Caco-2 (cell line): ENCODE data around the gene BCAM. TPM values are rescaled to one million over a fixed set of nuclear protein-coding genes. Genes with fewer than 3 reads are reported as not detected.

ENCODE experiments used
- BruUV-seq: library from RNA; stranded (reverse); fragments of 400-500 nt; replicated peaks from 2 replicates; lab custom pipeline; 2021; lab: Mats Ljungman, UMichigan
- CTCF ChIA-PET: fragments of 300-600 bp; sonication (Branson Sonifier 250); formaldehyde crosslinking; loops from one replicate; lab custom pipeline; 2022; ENCODE audit warnings: antibody characterized with exemption; lab: Charles Lee
- POLR2A ChIA-PET: fragments of 300-600 bp; sonication (Branson Sonifier 250); formaldehyde crosslinking; loops from one replicate; lab custom pipeline; 2022; ENCODE audit warnings: antibody characterized with exemption; lab: Charles Lee
- DNase-seq, 2 experiments: peaks; one replicate each; pipeline versions ENCODE4 v3.0.0 to v3.0.0-alpha.2; 2020 to 2022
- H3K27me3 ChIP-seq: replicated peaks from 2 replicates; pipeline ENCODE4 v1.6.0; 2011; ENCODE audit warnings: low read length; ENCODE audit not compliant: control insufficient read depth, insufficient read depth
- H3K36me3 ChIP-seq: 2 replicates; pipeline ENCODE4 v1.5.1; 2011; ENCODE audit warnings: low read length; ENCODE audit not compliant: control insufficient read depth, insufficient read depth
- H3K4me1 ChIP-seq: fragments of 250-450 bp; sonication (Bioruptor Pico); 2 replicates; pipeline ENCODE4 v1.5.1; 2020; ENCODE audit warnings: mild to moderate bottlenecking
- H3K4me3 ChIP-seq: 2 replicates; pipeline ENCODE4 v1.5.1; 2011; ENCODE audit warnings: low read depth, mild to moderate bottlenecking, control low read depth, low read length
- H3K9me3 ChIP-seq: fragments of 250-450 bp; sonication (Bioruptor Pico); 2 replicates; pipeline ENCODE4 v1.5.1; 2020; ENCODE audit warnings: mild to moderate bottlenecking, moderate library complexity
- H3K27ac Mint-ChIP-seq: one replicate; pipeline ENCODE4 v1.8.0; 2022; ENCODE audit warnings: mixed read lengths; ENCODE audit not compliant: unreplicated experiment
- H3K27me3 Mint-ChIP-seq: one replicate; pipeline ENCODE4 v1.8.0; 2022; ENCODE audit warnings: mixed read lengths; ENCODE audit not compliant: insufficient read depth, unreplicated experiment
- H3K36me3 Mint-ChIP-seq: one replicate; pipeline ENCODE4 v1.8.0; 2022; ENCODE audit warnings: mild to moderate bottlenecking, mixed read lengths; ENCODE audit not compliant: insufficient read depth, unreplicated experiment
- H3K4me1 Mint-ChIP-seq: one replicate; pipeline ENCODE4 v1.8.0; 2022; ENCODE audit warnings: low read depth, mixed read lengths; ENCODE audit not compliant: unreplicated experiment
- H3K4me3 Mint-ChIP-seq: one replicate; pipeline ENCODE4 v1.8.0; 2022; ENCODE audit warnings: mild to moderate bottlenecking, moderate library complexity, mixed read lengths; ENCODE audit not compliant: unreplicated experiment
- H3K9me3 Mint-ChIP-seq: one replicate; pipeline ENCODE4 v1.8.0; 2022; ENCODE audit warnings: mixed read lengths; ENCODE audit not compliant: unreplicated experiment
- intact Hi-C: fragments of 100-400 bp; cut with micrococcal nuclease; formaldehyde crosslinking; loops from one replicate; pipeline ENCODE4 v1.10.0; 2022; ENCODE audit not compliant: unreplicated experiment
- total RNA-seq: library from RNA; stranded (reverse); gene quantifications from 2 replicates; pipeline ENCODE4 v1.2.3, GENCODE V29; 2022
- TF ChIP-seq, protein P1 (sequence below), 2 experiments: fragments of 200-600 bp in 1 of 2; IDR thresholded peaks; 1 replicate in 1 of 2; 2 replicates in 1 of 2; pipeline versions ENCODE4 v1.5.1 to v1.8.0; 2011 to 2022; ENCODE audit warnings: antibody characterized with exemption in 1 of 2, control low read depth in 1 of 2, inconsistent platforms in 1 of 2, low read depth in 1 of 2, low read length in 1 of 2, mild to moderate bottlenecking in 1 of 2, moderate library complexity in 1 of 2; ENCODE audit not compliant: insufficient read depth in 1 of 2, severe bottlenecking in 1 of 2, unreplicated experiment in 1 of 2

Gene BCAM
- total RNA-seq, 1 experiment from 2014 or later = 244 TPM

DNA sequence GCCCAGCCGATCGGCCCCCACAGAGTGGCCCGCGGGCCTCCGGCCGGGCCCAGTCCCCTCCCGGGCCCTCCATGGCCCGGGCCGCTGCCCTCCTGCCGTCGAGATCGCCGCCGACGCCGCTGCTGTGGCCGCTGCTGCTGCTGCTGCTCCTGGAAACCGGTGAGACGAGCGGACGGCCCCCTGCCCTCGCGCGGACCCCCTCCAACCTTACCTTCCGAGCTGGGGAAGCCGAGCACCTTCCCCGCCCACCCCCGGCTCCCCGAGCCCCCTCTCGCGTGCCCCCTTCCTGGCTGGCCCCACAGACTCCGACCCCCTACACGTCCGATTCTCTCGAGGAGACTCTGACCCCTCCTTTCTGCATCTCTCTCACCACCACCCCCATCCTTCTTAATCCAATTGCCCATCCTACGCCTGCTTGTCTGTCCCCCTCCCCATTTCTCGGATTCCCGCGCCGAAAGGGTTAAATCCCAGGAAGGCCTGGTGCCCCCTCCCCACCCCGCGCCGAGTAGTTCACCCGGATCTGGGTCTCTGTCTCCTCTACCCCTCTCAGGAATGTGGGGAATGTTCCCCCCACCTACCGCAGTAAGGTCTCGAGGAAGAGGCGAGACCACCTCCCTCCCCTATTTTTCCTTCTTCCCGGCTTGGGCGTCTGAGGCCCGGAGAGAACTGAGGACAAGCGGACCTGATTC, 37.7 kb downstream of the BCAM start:
- TF ChIP-seq, protein P1, sequence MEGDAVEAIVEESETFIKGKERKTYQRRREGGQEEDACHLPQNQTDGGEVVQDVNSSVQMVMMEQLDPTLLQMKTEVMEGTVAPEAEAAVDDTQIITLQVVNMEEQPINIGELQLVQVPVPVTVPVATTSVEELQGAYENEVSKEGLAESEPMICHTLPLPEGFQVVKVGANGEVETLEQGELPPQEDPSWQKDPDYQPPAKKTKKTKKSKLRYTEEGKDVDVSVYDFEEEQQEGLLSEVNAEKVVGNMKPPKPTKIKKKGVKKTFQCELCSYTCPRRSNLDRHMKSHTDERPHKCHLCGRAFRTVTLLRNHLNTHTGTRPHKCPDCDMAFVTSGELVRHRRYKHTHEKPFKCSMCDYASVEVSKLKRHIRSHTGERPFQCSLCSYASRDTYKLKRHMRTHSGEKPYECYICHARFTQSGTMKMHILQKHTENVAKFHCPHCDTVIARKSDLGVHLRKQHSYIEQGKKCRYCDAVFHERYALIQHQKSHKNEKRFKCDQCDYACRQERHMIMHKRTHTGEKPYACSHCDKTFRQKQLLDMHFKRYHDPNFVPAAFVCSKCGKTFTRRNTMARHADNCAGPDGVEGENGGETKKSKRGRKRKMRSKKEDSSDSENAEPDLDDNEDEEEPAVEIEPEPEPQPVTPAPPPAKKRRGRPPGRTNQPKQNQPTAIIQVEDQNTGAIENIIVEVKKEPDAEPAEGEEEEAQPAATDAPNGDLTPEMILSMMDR (IDR thresholded peaks at IDR 0.05; ENCODE audit: insufficient read depth in 1 of 2, low read depth in 1 of 2, low read length in 1 of 2, severe bottlenecking in 1 of 2, unreplicated experiment in 1 of 2) = no peak
- H3K9me3 Mint-ChIP-seq = no peaks in the 10 kb centered on the region
- no peaks in the 10 kb centered on the region for H3K27me3 Mint-ChIP-seq
- peak; percentile 76 to 85 for DNase-seq
- peaks cover 40% of the 10 kb centered on the region for H3K4me1 Mint-ChIP-seq
- Histone ChIP-seq H3K9me3 (no peaks in the 10 kb centered on the region), H3K4me1 (peaks cover 35% of the 10 kb centered on the region), H3K36me3 (peaks cover 4% of the 10 kb centered on the region; the same call in 1 of the 2 replicates), H3K27me3 (no peaks in the 10 kb centered on the region), H3K4me3 (peak overlapping the region; percentile 72)
- intact Hi-C loops = loop anchor here (1.0 to 10.0 kb wide), 3 partner anchors 44 to 152 kb away; partner anchors contain the start of gene CEACAM16
- BruUV-seq = no TSS peak
- peak overlapping the region; percentile 98 for H3K27ac Mint-ChIP-seq
- ChIA-PET POLR2A (interaction anchor here (0.6 to 1.9 kb wide), 11 partner anchors 10 to 246 kb away, joined by 3 to 30 read pairs (median 8); partner anchors contain the start of genes BCAM, CBLC and TOMM40), CTCF (interaction anchor here (0.6 to 1.4 kb wide), 11 partner anchors 38 to 863 kb away, joined by 3 to 53 read pairs (median 6); partner anchors contain the start of genes BCAM, CBLC and TOMM40)
- H3K4me3 Mint-ChIP-seq = peak overlapping the region; percentile 76
- H3K36me3 Mint-ChIP-seq = peaks cover 50% of the 10 kb centered on the region

- Histone ChIP-seq H3K4me1 (peaks cover 35% of the 10 kb centered on the region), H3K36me3 (peaks cover 4% of the 10 kb centered on the region; the same call in 1 of the 2 replicates), H3K4me3 (peak overlapping the region; percentile 72), H3K27me3 (no peaks in the 10 kb centered on the region), H3K9me3 (no peaks in the 10 kb centered on the region)
- H3K27ac Mint-ChIP-seq = peak overlapping the region; percentile 98
- CTCF ChIA-PET = interaction anchor here (0.6 kb wide), 1 partner anchor 863 kb away, joined by 6 read pairs; no protein-coding TSS in a partner anchor
- intact Hi-C loops = loop anchor here (5.0 to 10.0 kb wide), 2 partner anchors 105 to 153 kb away; partner anchors contain the start of gene CEACAM16
- H3K9me3 Mint-ChIP-seq = no peaks in the 10 kb centered on the region
- DNase-seq = peak; percentile 90 to 92
- POLR2A ChIA-PET = interaction anchor here (0.5 to 2.0 kb wide), 8 partner anchors 35 to 830 kb away, joined by 3 to 30 read pairs (median 8); partner anchors contain the start of genes BCAM, CBLC and TOMM40
- TF ChIP-seq, protein P1 (IDR thresholded peaks at IDR 0.05; ENCODE audit: insufficient read depth in 1 of 2, low read depth in 1 of 2, low read length in 1 of 2, severe bottlenecking in 1 of 2, unreplicated experiment in 1 of 2) = no peak
- no peaks in the 10 kb centered on the region for H3K27me3 Mint-ChIP-seq
- H3K4me3 Mint-ChIP-seq = peak overlapping the region; percentile 76
- H3K4me1 Mint-ChIP-seq = peaks cover 40% of the 10 kb centered on the region
- peaks cover 58% of the 10 kb centered on the region for H3K36me3 Mint-ChIP-seq
- BruUV-seq = TSS peak; percentile 96
Observed at GRCh38 chr19:44847144-44848035, 38.5 kb downstream of the BCAM start.
